IMR-90 (cell line): ENCODE measurements around the gene SLC9A3. TPM values are rescaled to one million over a fixed set of nuclear protein-coding genes. Genes with fewer than 3 reads are reported as not detected.

ENCODE experiments used
- ATAC-seq: fragments of 200-7000 bp; cut with Tn5 transposase; 2 replicates; pipeline ENCODE4 v1.9.1; 2020; ENCODE audit warnings: low read depth, mild to moderate bottlenecking, moderate library complexity
- BruUV-seq: library from RNA; stranded (reverse); fragments of 400-500 nt; replicated peaks from 2 replicates; lab custom pipeline; 2021; lab: Mats Ljungman, UMichigan
- CTCF ChIA-PET: fragments of 300-600 bp; formaldehyde crosslinking; extraction: SDS; loops from one replicate; lab custom pipeline; 2021; ENCODE audit warnings: antibody characterized with exemption; lab: Yijun Ruan, JAX
- POLR2A ChIA-PET: fragments of 300-600 bp; sonication (Branson Sonifier 250); formaldehyde crosslinking; loops from one replicate; lab custom pipeline; 2022; ENCODE audit warnings: antibody characterized with exemption; ENCODE audit not compliant: unreplicated experiment; lab: Charles Lee
- DNase-seq: peaks from one replicate; pipeline ENCODE4 v3.0.0; 2013
- H2AFZ ChIP-seq: replicated peaks from 2 replicates; pipeline ENCODE3; 2013; ENCODE audit warnings: low read length, mild to moderate bottlenecking; ENCODE audit not compliant: poor library complexity
- H2AK5ac ChIP-seq: 2 replicates; pipeline ENCODE4 v1.6.1; 2013; ENCODE audit warnings: low read depth, low read length, inconsistent platforms
- H2AK9ac ChIP-seq: replicated peaks from 2 replicates; pipeline ENCODE3; 2013; ENCODE audit warnings: mild to moderate bottlenecking, low read depth, low read length, moderate library complexity; ENCODE audit not compliant: poor library complexity
- H2BK120ac ChIP-seq: 2 replicates; pipeline ENCODE4 v1.6.1; 2013; ENCODE audit warnings: low read depth, low read length, inconsistent platforms
- H2BK15ac ChIP-seq: 3 replicates; pipeline ENCODE4 v1.6.1; 2013; ENCODE audit warnings: low read depth, low read length, inconsistent platforms
- H2BK20ac ChIP-seq: 2 replicates; pipeline ENCODE4 v1.6.1; 2013; ENCODE audit warnings: low read depth, mild to moderate bottlenecking, inconsistent platforms, low read length, moderate library complexity
- H2BK5ac ChIP-seq: 2 replicates; pipeline ENCODE4 v1.6.1; 2013; ENCODE audit warnings: mild to moderate bottlenecking, low read depth, low read length, inconsistent platforms; ENCODE audit not compliant: poor library complexity, severe bottlenecking
- H3K14ac ChIP-seq: replicated peaks from 2 replicates; pipeline ENCODE4 v1.6.1; 2013; ENCODE audit warnings: low read depth, low read length, inconsistent platforms
- H3K18ac ChIP-seq: 2 replicates; pipeline ENCODE4 v1.6.1; 2013; ENCODE audit warnings: low read depth, low read length, control low read depth
- H3K23ac ChIP-seq: 2 replicates; pipeline ENCODE4 v1.6.1; 2013; ENCODE audit warnings: low read depth, low read length, inconsistent platforms
- H3K27ac ChIP-seq: 2 replicates; pipeline ENCODE4 v1.5.1; 2013; ENCODE audit warnings: mild to moderate bottlenecking, control low read depth, low read length; ENCODE audit not compliant: insufficient read depth
- H3K27me3 ChIP-seq: 2 replicates; pipeline ENCODE4 v1.6.1; 2013; ENCODE audit warnings: low read length; ENCODE audit not compliant: control insufficient read depth, insufficient read depth
- H3K36me3 ChIP-seq: 2 replicates; pipeline ENCODE4 v1.6.1; 2013; ENCODE audit warnings: low read length, mixed read lengths; ENCODE audit not compliant: control insufficient read depth, insufficient read depth
- H3K4ac ChIP-seq: 2 replicates; pipeline ENCODE4 v1.6.1; 2013; ENCODE audit warnings: low read depth, low read length, inconsistent platforms
- H3K4me1 ChIP-seq: 2 replicates; pipeline ENCODE4 v1.6.1; 2013; ENCODE audit warnings: low read length, mixed read lengths; ENCODE audit not compliant: control insufficient read depth, insufficient read depth
- H3K4me2 ChIP-seq: 2 replicates; pipeline ENCODE4 v1.6.1; 2013; ENCODE audit warnings: low read depth, mild to moderate bottlenecking, control low read depth, low read length, moderate library complexity
- H3K4me3 ChIP-seq: 2 replicates; pipeline ENCODE4 v1.5.1; 2013; ENCODE audit warnings: low read depth, mild to moderate bottlenecking, control low read depth, low read length, moderate library complexity; ENCODE audit not compliant: insufficient read depth
- H3K56ac ChIP-seq: 2 replicates; pipeline ENCODE4 v1.6.1; 2013; ENCODE audit warnings: low read length, inconsistent platforms; ENCODE audit not compliant: insufficient read depth; ENCODE audit errors: extremely low read depth
- H3K79me1 ChIP-seq, 2 experiments: 2 replicates each; pipeline ENCODE4 v1.6.1; 2013; ENCODE audit warnings: low read length in 2 of 2, inconsistent platforms in 1 of 2, low read depth in 1 of 2
- H3K9ac ChIP-seq: 2 replicates; pipeline ENCODE4 v1.6.1; 2013; ENCODE audit warnings: low read depth, low read length, control low read depth
- H3K9me1 ChIP-seq: 2 replicates; pipeline ENCODE4 v1.6.1; 2013; ENCODE audit warnings: low read length, inconsistent platforms; ENCODE audit not compliant: insufficient read depth
- H3K9me3 ChIP-seq: 2 replicates; pipeline ENCODE4 v1.6.1; 2013; ENCODE audit warnings: low read length; ENCODE audit not compliant: control insufficient read depth, insufficient read depth
- H4K20me1 ChIP-seq: 2 replicates; pipeline ENCODE4 v1.6.1; 2013; ENCODE audit warnings: low read length, inconsistent platforms; ENCODE audit not compliant: insufficient read depth
- H4K5ac ChIP-seq: 2 replicates; pipeline ENCODE4 v1.6.1; 2013; ENCODE audit warnings: mild to moderate bottlenecking, low read depth, low read length, control low read depth
- H4K8ac ChIP-seq, 2 experiments: 2 replicates each; pipeline ENCODE4 v1.6.1; 2013; ENCODE audit warnings: low read depth in 2 of 2, low read length in 2 of 2, control low read depth in 1 of 2, inconsistent platforms in 1 of 2
- H4K91ac ChIP-seq: 2 replicates; pipeline ENCODE4 v1.6.1; 2013; ENCODE audit warnings: low read depth, low read length, inconsistent platforms; ENCODE audit not compliant: insufficient read depth
- BHLHE40 ChIP-seq: fragments of 150-350 bp; IDR thresholded peaks from 2 replicates; pipeline ENCODE4 v1.6.1; 2016; ENCODE audit warnings: mild to moderate bottlenecking, low read depth, low read length
- CEBPB ChIP-seq: IDR thresholded peaks from 2 replicates; pipeline ENCODE4 v1.6.1; 2012; ENCODE audit warnings: low read depth, low read length, improper control_type of control experiment
- CHD1 ChIP-seq: IDR thresholded peaks from 2 replicates; pipeline ENCODE4 v1.6.1; 2012; ENCODE audit warnings: low read depth, low read length, improper control_type of control experiment
- FOS ChIP-seq: fragments of 150-350 bp; IDR thresholded peaks from 2 replicates; pipeline ENCODE4 v1.6.1; 2016; ENCODE audit warnings: low read depth, low read length
- MAFK ChIP-seq: IDR thresholded peaks from 2 replicates; pipeline ENCODE4 v1.6.1; 2012; ENCODE audit warnings: low read depth, low read length, improper control_type of control experiment
- MAZ ChIP-seq: IDR thresholded peaks from 2 replicates; pipeline ENCODE4 v1.6.1; 2012; ENCODE audit warnings: low read depth, mild to moderate bottlenecking, low read length, improper control_type of control experiment, moderate library complexity, borderline replicate concordance
- NFE2L2 ChIP-seq: fragments of 150-350 bp; IDR thresholded peaks from 2 replicates; pipeline ENCODE4 v1.6.1; 2016; ENCODE audit warnings: low read depth, mild to moderate bottlenecking, low read length
- POLR2A ChIP-seq: IDR thresholded peaks from 2 replicates; pipeline ENCODE4 v1.6.1; 2012; ENCODE audit warnings: mild to moderate bottlenecking, low read depth, low read length
- RAD21 ChIP-seq: IDR thresholded peaks from 2 replicates; pipeline ENCODE4 v1.6.1; 2012; ENCODE audit warnings: low read length, improper control_type of control experiment
- RCOR1 ChIP-seq: IDR thresholded peaks from 2 replicates; pipeline ENCODE4 v1.6.1; 2012; ENCODE audit warnings: mild to moderate bottlenecking, low read length, improper control_type of control experiment; ENCODE audit not compliant: insufficient replicate concordance
- RFX5 ChIP-seq: IDR thresholded peaks from 2 replicates; pipeline ENCODE4 v1.8.0; 2012; ENCODE audit warnings: low read depth, mild to moderate bottlenecking, low read length, moderate library complexity
- WGBS, 2 experiments: methylation state at CpG; one replicate each; pipeline versions ENCODE4 v1.1.5 to v1.1.7; 2013; ENCODE audit warnings: missing lambda C conversion rate in 2 of 2; ENCODE audit not compliant: insufficient read length in 1 of 2; ENCODE audit errors: extremely low coverage in 2 of 2; 5-methylcytosine and 5-hydroxymethylcytosine counted together
- dilution Hi-C: fragments of 300-500 bp; cut with HindIII; formaldehyde crosslinking; loops from one replicate; pipeline ENCODE4 v1.14.3; 2018; ENCODE audit warnings: low sequenced_read_pairs; ENCODE audit not compliant: unreplicated experiment
- in situ Hi-C: fragments of 300-500 bp; cut with MboI; formaldehyde crosslinking; loops from 3 replicates; pipeline ENCODE4 v1.14.3; 2019; ENCODE audit warnings: low sequenced_read_pairs, inconsistent platforms, mixed read lengths
- intact Hi-C: fragments of 100-400 bp; cut with micrococcal nuclease; formaldehyde crosslinking; loops from 2 replicates; pipeline ENCODE4 v1.10.0; 2022
- polyA plus RNA-seq, 3 experiments: library from polyadenylated mRNA; depleted of rRNA; stranded (reverse); fragments of >200 nt; gene quantifications; 2 replicates each; pipeline ENCODE4 v1.2.3, GENCODE V29; 2012; ENCODE audit warnings: low replicate concordance in 1 of 3
- total RNA-seq: library from RNA; depleted of rRNA; stranded (reverse); fragments of >200 nt; gene quantifications from 2 replicates; pipeline ENCODE4 v1.2.3, GENCODE V29; 2012
- TF ChIP-seq, protein P1 (sequence below): conservative IDR thresholded peaks from 2 replicates; pipeline ENCODE4 v1.5.1; 2012; ENCODE audit warnings: mild to moderate bottlenecking, low read depth, low read length, improper control_type of control experiment
- TF ChIP-seq, protein P2 (sequence below): fragments of 150-350 bp; IDR thresholded peaks from 2 replicates; pipeline ENCODE4 v1.6.1; 2016; ENCODE audit warnings: low read depth, mild to moderate bottlenecking, low read length, moderate library complexity, borderline replicate concordance

The SLC9A3 gene
- total and polyA plus RNA-seq, 2 of the 4 experiments (the other 2 are of a cell fraction): 0.72 to 1.5 TPM

DNA sequence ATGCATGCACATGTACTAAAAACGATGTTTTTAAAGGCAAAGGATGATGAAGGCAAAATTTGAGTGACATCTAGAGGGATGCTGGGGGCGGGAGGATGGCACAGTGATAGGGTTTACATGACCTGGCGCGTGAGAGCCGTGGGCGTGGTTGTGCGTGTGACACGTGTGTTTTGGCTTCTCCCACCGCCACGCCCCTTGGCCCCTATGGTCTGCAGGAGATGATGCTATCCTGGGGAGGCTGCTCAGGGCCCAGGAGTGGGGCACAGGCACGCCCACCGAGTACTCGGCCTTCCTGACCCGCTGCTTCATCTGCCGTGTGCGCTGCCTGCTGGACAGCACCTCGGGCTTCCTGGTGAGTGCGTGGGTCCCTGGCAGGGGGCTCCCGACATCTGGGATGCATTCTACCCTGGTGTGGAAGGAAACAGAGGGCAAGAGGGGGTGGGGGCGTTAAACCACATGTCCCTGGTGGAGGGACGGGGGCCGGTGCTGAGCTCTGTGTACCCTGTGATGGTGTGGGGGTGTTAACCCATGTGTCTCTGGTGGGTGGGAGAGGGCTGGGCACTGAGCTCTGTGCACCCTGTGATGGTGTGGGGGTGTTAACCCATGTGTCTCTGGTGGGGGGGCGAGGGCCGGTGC lies 100.5 kb downstream of the SLC9A3 start (continued):
- no peak for TF ChIP-seq RCOR1
- TF ChIP-seq RFX5: no peak
- TF ChIP-seq FOS: no peak

DNA sequence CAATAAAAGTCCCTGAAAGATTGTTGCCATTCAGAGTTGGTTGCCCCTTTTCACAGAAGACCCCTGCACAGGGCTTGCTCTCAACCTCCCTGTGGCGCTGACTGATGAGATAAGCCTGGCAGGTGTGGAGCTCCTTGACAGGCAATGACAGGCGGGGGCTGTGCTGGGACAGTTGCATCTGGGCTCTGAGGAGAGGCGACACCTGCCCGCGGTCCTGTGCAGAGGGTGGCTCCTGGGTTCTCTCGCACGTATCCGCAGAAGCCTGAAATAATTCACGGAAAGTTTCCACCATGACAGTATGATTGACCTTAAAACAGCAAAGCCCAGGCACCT lies 101.0 kb downstream of the SLC9A3 start:
- TF ChIP-seq CEBPB (no peak), NFE2L2 (no peak), RCOR1 (no peak), BHLHE40 (no peak), CHD1 (no peak), RFX5 (no peak), POLR2A (no peak), MAFK (no peak), RAD21 (no peak), MAZ (no peak)
- TF ChIP-seq, protein P1, sequence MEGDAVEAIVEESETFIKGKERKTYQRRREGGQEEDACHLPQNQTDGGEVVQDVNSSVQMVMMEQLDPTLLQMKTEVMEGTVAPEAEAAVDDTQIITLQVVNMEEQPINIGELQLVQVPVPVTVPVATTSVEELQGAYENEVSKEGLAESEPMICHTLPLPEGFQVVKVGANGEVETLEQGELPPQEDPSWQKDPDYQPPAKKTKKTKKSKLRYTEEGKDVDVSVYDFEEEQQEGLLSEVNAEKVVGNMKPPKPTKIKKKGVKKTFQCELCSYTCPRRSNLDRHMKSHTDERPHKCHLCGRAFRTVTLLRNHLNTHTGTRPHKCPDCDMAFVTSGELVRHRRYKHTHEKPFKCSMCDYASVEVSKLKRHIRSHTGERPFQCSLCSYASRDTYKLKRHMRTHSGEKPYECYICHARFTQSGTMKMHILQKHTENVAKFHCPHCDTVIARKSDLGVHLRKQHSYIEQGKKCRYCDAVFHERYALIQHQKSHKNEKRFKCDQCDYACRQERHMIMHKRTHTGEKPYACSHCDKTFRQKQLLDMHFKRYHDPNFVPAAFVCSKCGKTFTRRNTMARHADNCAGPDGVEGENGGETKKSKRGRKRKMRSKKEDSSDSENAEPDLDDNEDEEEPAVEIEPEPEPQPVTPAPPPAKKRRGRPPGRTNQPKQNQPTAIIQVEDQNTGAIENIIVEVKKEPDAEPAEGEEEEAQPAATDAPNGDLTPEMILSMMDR: no peak
- TF ChIP-seq, protein P2, sequence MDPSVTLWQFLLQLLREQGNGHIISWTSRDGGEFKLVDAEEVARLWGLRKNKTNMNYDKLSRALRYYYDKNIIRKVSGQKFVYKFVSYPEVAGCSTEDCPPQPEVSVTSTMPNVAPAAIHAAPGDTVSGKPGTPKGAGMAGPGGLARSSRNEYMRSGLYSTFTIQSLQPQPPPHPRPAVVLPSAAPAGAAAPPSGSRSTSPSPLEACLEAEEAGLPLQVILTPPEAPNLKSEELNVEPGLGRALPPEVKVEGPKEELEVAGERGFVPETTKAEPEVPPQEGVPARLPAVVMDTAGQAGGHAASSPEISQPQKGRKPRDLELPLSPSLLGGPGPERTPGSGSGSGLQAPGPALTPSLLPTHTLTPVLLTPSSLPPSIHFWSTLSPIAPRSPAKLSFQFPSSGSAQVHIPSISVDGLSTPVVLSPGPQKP: no peak
- Histone ChIP-seq H3K14ac (no peak overlapping the region), H3K27ac (no peak overlapping the region), H3K9me1 (peaks cover 8% of the 10 kb centered on the region), H4K91ac (no peak overlapping the region), H2AK9ac (no peak overlapping the region), H2BK20ac (no peak overlapping the region), H4K5ac (no peak overlapping the region), H3K4me3 (no peak overlapping the region), H2AK5ac (no peak overlapping the region), H2BK120ac (no peak overlapping the region), H3K18ac (no peak overlapping the region), H3K4ac (no peak overlapping the region), H2AFZ (no peak overlapping the region), H4K20me1 (no peaks in the 10 kb centered on the region; the same call in 1 of the 2 replicates), H3K4me2 (no peak overlapping the region), H3K36me3 (peaks cover 61% of the 10 kb centered on the region), H4K8ac (no peak overlapping the region), H3K9ac (no peak overlapping the region), H2BK15ac (no peak overlapping the region), H2BK5ac (no peak overlapping the region), H3K4me1 (peaks cover 10% of the 10 kb centered on the region), H3K9me3 (no peaks in the 10 kb centered on the region), H3K23ac (no peak overlapping the region), H3K27me3 (no peaks in the 10 kb centered on the region), H3K56ac (no peak overlapping the region), H3K79me1 (peaks cover 11 to 59% of the 10 kb centered on the region in 2 experiments)
- no TSS peak for BruUV-seq
- DNase-seq (no peak), ATAC-seq (no peak)
- dilution Hi-C loops (no loop called here), in situ Hi-C loops (no loop called here), intact Hi-C loops (no loop called here)
- WGBS, 2 experiments: 97% methylated on average over 6 of the region's 9 CpGs; no CpG with 5 or more reads in 1 of the 2 experiments
- ChIA-PET POLR2A (no interaction called here), CTCF (no interaction called here)
